Effector memory CD4-positive, alpha-beta T cell (primary cell): ENCODE results near the gene HSPA1B.
"Not testable (repeated sequence)": the region's sequence is repeated elsewhere in the genome, so short reads cannot be mapped to it uniquely, and the experiment has no call there.

ENCODE experiments used
- DNase-seq, 3 donors: peaks; one replicate each; pipeline ENCODE4 v3.0.0-alpha.2; 2020
- H3K27ac ChIP-seq: 2 replicates; pipeline ENCODE4 v1.7.0; 2013; ENCODE audit warnings: mild to moderate bottlenecking, low read length, moderate library complexity; ENCODE audit not compliant: insufficient read depth, poor library complexity, severe bottlenecking
- H3K27me3 ChIP-seq: replicated peaks from 2 replicates; pipeline ENCODE4 v1.7.0; 2013; ENCODE audit warnings: mild to moderate bottlenecking, low read length; ENCODE audit not compliant: insufficient read depth, control insufficient read depth, poor library complexity, severe bottlenecking
- H3K36me3 ChIP-seq: 2 replicates; pipeline ENCODE4 v1.7.0; 2013; ENCODE audit warnings: mild to moderate bottlenecking, low read length, moderate library complexity; ENCODE audit not compliant: control insufficient read depth, insufficient read depth
- H3K4me1 ChIP-seq: 2 replicates; pipeline ENCODE4 v1.7.0; 2013; ENCODE audit warnings: low read length, mild to moderate bottlenecking; ENCODE audit not compliant: control insufficient read depth, insufficient read depth, poor library complexity, severe bottlenecking
- H3K4me3 ChIP-seq: 2 replicates; pipeline ENCODE4 v1.7.0; 2013; ENCODE audit warnings: low read length, low read depth, mild to moderate bottlenecking; ENCODE audit not compliant: insufficient read depth, poor library complexity, severe bottlenecking
- H3K9me3 ChIP-seq: 2 replicates; pipeline ENCODE4 v1.7.0; 2013; ENCODE audit warnings: mild to moderate bottlenecking, low read length, moderate library complexity; ENCODE audit not compliant: control insufficient read depth

Gene HSPA1B

GRCh38 chr6:31785475-31785874, 42.1 kb upstream of the HSPA1B start:
- Histone ChIP-seq H3K27ac (no peak overlapping the region), H3K27me3 (no peaks in the 10 kb centered on the region), H3K4me3 (no peak overlapping the region), H3K4me1 (no peaks in the 10 kb centered on the region), H3K9me3 (no peaks in the 10 kb centered on the region), H3K36me3 (peaks cover 45% of the 10 kb centered on the region)
- no peak for DNase-seq

- Histone ChIP-seq H3K4me3 (no peak overlapping the region), H3K27me3 (no peaks in the 10 kb centered on the region), H3K27ac (no peak overlapping the region), H3K4me1 (peaks cover 15% of the 10 kb centered on the region), H3K36me3 (peaks cover 13% of the 10 kb centered on the region), H3K9me3 (no peaks in the 10 kb centered on the region)
- DNase-seq = no peak
Observed at GRCh38 chr6:31791324-31792089, 36.0 kb upstream of the HSPA1B start.

DNA sequence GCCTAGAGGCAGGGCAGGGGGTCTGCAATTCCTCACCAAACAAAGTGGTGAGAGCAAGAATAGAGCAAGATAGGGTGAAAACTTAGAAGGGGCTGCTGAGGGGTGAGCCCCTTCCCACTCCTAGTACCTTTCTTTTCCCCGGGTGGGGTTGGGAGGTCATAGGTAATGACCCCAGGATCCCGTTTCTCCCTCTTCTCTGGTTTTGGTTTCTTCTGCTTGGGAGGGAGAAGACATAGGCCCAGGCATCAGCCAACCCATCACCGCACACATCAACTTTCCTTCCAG, 35.5 kb upstream of the HSPA1B start:
- no peak overlapping the region for H3K4me3 ChIP-seq
- H3K36me3 ChIP-seq = peaks cover 13% of the 10 kb centered on the region
- H3K9me3 ChIP-seq = no peaks in the 10 kb centered on the region
- no peak for DNase-seq
- H3K27me3 ChIP-seq = no peaks in the 10 kb centered on the region
- H3K4me1 ChIP-seq = peaks cover 20% of the 10 kb centered on the region
- no peak overlapping the region for H3K27ac ChIP-seq

DNA sequence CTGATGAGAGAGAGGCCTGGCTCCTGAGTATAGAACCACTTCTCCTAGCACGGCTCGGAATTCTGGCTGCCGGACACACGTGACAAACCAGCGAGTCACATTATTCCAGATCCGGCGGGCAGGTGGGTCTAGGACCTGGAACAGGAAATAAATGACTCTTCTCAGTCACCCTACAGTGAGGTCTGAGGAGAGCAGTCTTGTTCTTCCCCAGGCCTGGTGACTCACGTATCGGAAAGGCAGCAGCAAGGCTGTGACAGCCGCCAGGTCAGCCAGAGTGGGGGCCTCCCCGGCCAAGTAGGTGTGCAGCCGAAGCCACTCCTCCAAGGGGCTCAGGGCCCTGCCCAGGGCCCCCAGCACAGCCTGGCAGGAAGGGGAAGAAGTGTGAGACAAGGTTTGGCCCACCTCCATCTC, 34.8 kb upstream of the HSPA1B start:
- no peak overlapping the region for H3K27ac ChIP-seq
- no peak for DNase-seq

DNA sequence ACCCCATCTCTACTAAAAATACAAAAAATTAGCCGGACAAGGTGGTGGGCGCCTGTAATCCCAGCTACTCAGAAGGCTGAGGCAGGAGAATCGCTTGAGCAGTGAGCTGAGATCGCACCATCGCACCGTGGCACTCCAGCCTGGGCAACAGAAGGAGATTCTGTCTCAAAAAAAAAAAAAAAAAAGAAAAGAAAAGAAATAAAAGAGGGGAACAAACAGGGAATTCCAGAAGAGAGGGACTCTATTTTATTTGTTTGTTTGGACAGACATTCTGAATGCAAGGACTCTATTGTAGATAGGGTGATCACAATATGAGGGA, 33.7 kb upstream of the HSPA1B start:
- H3K36me3 ChIP-seq = peaks cover 13% of the 10 kb centered on the region
- peak overlapping the region; percentile 90 for H3K27ac ChIP-seq
- peaks cover 37% of the 10 kb centered on the region for H3K4me1 ChIP-seq

More for the DNA sequence above, 34.8 kb upstream of the HSPA1B start:
- H3K36me3 ChIP-seq = peaks cover 13% of the 10 kb centered on the region
- H3K4me3 ChIP-seq = no peak overlapping the region
- H3K4me1 ChIP-seq = peaks cover 27% of the 10 kb centered on the region
- no peaks in the 10 kb centered on the region for H3K27me3 ChIP-seq
- H3K9me3 ChIP-seq = no peaks in the 10 kb centered on the region

GRCh38 chr6:31794294-31794865, 33.2 kb upstream of the HSPA1B start:
- peaks cover 37% of the 10 kb centered on the region for H3K4me1 ChIP-seq
- no peak for DNase-seq
- H3K4me3 ChIP-seq = peak overlapping the region; percentile 89
- H3K27me3 ChIP-seq = no peaks in the 10 kb centered on the region
- H3K36me3 ChIP-seq = peaks cover 12% of the 10 kb centered on the region
- peak overlapping the region; percentile 90 for H3K27ac ChIP-seq
- H3K9me3 ChIP-seq = no peaks in the 10 kb centered on the region

More for the DNA sequence above, 33.7 kb upstream of the HSPA1B start:
- H3K27me3 ChIP-seq, H3K9me3 ChIP-seq, DNase-seq: not testable (repeated sequence)
- peak overlapping the region; percentile 89 for H3K4me3 ChIP-seq

DNA sequence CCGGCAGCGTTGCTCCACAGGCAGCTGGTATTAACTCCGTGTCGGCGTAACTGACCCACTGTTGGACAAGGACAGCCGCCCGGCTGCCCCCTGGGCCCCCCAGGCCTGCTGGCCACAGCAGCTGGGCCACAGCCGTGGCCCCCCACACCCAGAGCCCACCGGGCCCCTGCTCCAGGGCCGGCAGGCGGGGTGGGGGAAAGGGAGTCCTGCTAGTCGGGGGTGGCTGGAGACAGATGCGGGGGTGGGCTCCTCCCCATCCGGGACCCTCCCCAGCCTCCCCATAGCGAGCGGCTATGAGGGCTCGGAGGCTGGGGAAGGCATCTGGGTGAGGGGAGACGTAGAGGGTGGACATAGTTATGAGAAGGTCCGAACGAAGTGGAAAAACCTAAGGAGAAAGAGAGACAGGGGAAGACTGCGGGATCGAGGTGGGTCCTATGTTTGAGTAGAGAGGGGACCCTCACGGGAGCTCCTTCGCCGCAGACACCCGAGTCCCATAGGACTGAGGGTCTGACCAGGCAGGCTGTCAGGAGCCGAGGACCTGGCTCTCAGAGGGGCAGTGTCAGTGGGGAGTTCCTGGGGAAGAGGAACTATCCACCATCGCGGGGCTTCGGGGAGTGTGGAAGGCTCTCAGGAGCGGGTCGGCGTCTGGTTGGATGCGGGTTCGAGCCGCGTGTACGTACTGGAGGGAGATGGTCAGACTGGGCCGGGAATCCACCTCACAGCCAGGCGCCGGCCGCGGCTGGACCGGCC, 32.5 kb upstream of the HSPA1B start:
- peak overlapping the region; percentile 90 for H3K27ac ChIP-seq
- H3K36me3 ChIP-seq = peaks cover 11% of the 10 kb centered on the region
- H3K27me3 ChIP-seq = no peaks in the 10 kb centered on the region
- no peaks in the 10 kb centered on the region for H3K9me3 ChIP-seq
- no peak for DNase-seq
- peak overlapping the region; percentile 89 for H3K4me3 ChIP-seq
- peaks cover 37% of the 10 kb centered on the region for H3K4me1 ChIP-seq

- Histone ChIP-seq H3K4me1 (peaks cover 37% of the 10 kb centered on the region), H3K9me3 (no peaks in the 10 kb centered on the region), H3K4me3 (peak within 1 kb of the TSS; percentile 89), H3K36me3 (peaks cover 11% of the 10 kb centered on the region), H3K27ac (peak within 1 kb of the TSS; percentile 90), H3K27me3 (no peaks in the 10 kb centered on the region)
- DNase-seq = peak; percentile 64 to 80 (median 67)
Observed at GRCh38 chr6:31795616-31796298, 31.8 kb upstream of the HSPA1B start, which contains the start of gene VARS1. TSS of gene VARS1 (minus strand) at chr6:31795752. CDS start at chr6:31795217, 535 bp downstream.

- Histone ChIP-seq H3K4me1 (peaks cover 37% of the 10 kb centered on the region), H3K27ac (no peak overlapping the region)
- no peak for DNase-seq
Observed at GRCh38 chr6:31796993-31797385, 30.5 kb upstream of the HSPA1B start.

More at GRCh38 chr6:31796993-31797385, 30.5 kb upstream of the HSPA1B start:
- Histone ChIP-seq H3K9me3 (no peaks in the 10 kb centered on the region), H3K4me3 (no peak overlapping the region), H3K36me3 (peaks cover 7% of the 10 kb centered on the region), H3K27me3 (no peaks in the 10 kb centered on the region)
